ENCODE measurements around the gene UCP3. TPM values are rescaled to one million over a fixed set of nuclear protein-coding genes. Genes with fewer than 3 reads are reported as not detected.

UCP3 gene, protein sequence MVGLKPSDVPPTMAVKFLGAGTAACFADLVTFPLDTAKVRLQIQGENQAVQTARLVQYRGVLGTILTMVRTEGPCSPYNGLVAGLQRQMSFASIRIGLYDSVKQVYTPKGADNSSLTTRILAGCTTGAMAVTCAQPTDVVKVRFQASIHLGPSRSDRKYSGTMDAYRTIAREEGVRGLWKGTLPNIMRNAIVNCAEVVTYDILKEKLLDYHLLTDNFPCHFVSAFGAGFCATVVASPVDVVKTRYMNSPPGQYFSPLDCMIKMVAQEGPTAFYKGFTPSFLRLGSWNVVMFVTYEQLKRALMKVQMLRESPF
- not detected in 2 replicates for total RNA-seq (2014; rRNA removed; shearing (Covaris generic); ENCODE audit: low replicate concordance)

DNA sequence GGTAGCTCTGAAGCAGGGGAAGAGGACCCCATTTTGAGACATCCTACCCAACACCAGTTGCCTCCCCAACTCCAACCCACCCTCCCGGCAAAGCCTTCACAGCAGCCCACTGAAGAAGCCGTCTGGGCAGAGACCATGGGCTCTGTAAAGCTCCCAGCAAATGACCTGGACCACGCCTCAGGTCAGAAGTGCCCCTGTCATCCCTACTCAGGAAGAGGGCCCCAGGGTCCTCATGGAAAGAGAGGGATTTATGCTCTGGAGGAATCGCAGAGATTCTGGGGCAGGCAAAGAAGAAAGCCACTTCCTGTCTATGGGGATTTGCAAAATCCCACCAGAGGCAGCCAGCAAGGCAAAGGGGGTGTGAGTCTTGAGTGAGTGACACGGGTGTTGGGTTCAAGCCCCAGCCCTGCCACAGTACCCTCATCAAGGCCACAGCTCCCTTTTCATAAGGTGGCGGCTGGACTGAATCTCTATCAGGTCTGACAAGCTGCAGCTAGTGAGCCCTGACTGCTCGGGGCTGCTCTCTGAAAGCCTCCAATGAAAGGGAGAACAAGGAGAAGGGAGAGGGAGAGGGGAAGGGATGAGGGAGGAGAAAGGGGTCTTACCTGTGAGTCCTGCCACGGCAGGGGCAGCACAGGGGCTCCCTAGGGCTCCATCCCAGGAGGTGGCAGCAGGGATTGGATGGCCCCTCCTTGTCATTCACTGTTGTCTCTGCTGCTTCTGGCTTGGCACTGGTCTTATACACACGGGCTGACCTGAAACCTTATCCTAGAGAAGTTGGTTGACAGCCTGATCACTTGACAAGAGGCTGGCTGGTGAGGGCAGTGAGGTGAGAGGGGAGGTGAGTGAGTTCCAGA lies at the start of gene UCP3:
Gene UCP3 (minus strand): TSS at position 713 of the 857 bp plus-strand sequence. CDS start 2,043 bp downstream, outside the sequence.
- no peaks in the 10 kb centered on the region for H3K27me3 ChIP-seq
- no peaks in the 10 kb centered on the region for H3K9me3 ChIP-seq
- no peaks in the 10 kb centered on the region for H3K36me3 ChIP-seq
- no peak for DNase-seq
- no peak within 1 kb of the TSS for H3K4me3 ChIP-seq

- H3K9me3 ChIP-seq, result no peaks in the 10 kb centered on the region
- H3K36me3 ChIP-seq, result peaks cover 4% of the 10 kb centered on the region
- no peak for DNase-seq
- H3K27me3 ChIP-seq, result no peaks in the 10 kb centered on the region
- H3K4me3 ChIP-seq, result no peak overlapping the region
Measured at GRCh38 chr11:74057249-74058151, 48.6 kb upstream of the UCP3 start.

DNA sequence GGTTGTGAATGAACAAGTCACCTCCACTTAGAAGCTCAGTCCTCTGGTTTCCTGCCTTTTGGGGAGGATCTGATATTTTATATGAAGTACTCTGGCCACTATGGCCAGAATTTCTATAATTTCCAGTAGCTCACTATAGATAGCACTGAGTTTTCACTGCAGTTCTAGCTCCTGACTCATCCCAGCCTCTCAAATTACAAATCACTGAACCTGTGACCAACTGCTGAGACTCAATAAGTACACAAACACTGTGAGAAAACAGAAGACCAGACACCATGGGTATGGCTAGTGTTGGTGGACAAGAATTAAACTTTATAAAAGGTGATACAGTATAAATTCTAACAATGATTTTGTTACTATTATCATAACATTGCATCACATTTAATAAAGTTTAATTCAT lies 47.1 kb upstream of the UCP3 start:
- DNase-seq, result no peak
- Histone ChIP-seq H3K27me3 (no peaks in the 10 kb centered on the region), H3K9me3 (no peaks in the 10 kb centered on the region), H3K4me3 (no peak overlapping the region), H3K36me3 (peaks cover 4% of the 10 kb centered on the region)

DNA sequence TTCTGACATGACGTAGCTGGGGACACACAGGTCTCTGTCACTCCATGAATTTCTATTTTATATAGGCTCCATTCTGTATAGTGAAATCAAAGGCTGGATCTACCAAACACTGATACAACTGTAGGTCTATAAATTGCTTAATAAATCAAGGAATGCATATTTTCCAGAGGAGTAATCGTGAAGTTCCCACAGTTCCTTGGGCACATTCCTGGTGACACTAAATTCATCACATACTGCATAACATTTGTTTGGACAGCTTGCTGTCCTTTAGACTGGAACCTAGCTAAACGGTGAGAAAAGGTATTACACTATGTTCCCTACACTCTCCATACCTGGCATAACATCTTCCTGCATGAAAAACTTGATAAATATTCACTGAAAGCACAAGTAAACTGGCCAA lies 41.6 kb upstream of the UCP3 start:
- Histone ChIP-seq H3K36me3 (peaks cover 4% of the 10 kb centered on the region; the same call in 1 of the 2 replicates), H3K9me3 (no peaks in the 10 kb centered on the region), H3K4me3 (no peak overlapping the region), H3K27me3 (no peaks in the 10 kb centered on the region)
- DNase-seq, result no peak

DNA sequence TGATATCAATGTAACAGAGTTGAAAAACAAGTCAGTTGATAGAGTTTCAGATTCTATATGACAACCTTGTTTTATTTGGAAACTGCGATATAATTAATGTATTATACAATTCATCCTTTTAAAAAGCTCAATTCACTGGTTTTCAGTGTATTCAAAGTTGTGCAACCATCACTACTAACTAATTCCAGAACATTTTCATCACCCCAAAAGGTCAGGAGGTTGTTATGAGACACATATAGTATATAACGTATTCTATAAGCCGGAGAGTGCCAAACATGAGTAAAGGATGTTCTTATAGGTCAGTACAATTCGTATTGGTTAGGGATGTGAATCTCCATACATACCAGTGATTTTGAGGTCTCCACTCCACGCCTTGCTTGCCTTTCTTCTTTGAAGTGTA lies 40.1 kb upstream of the UCP3 start:
- H3K27me3 ChIP-seq, result no peaks in the 10 kb centered on the region
- H3K4me3 ChIP-seq, result no peak overlapping the region
- H3K9me3 ChIP-seq, result no peaks in the 10 kb centered on the region
- DNase-seq, result no peak
- peaks cover 4% of the 10 kb centered on the region; the same call in 1 of the 2 replicates for H3K36me3 ChIP-seq

DNA sequence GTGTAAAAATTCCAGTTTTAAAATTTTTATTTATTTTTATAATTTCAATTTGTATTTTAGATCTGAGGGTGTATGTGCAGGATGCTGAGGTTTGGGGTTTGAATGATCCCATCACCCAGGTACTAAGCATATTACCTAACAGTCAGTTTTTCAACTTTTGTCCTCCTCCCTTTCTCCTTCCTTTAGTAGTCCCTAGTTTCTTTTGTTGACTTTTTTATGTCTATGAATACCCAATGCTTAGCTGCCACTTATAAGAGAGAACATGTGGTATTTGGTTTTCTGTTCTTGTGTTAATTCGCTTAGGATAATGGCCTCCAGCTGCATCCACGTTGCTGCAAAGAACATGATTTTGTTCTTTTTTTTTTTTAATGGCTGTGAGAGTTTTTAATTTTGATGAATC lies 35.7 kb upstream of the UCP3 start:
- Histone ChIP-seq H3K4me3 (no peak overlapping the region), H3K9me3 (no peaks in the 10 kb centered on the region), H3K36me3 (peaks cover 14% of the 10 kb centered on the region), H3K27me3 (no peaks in the 10 kb centered on the region)
- no peak for DNase-seq

DNA sequence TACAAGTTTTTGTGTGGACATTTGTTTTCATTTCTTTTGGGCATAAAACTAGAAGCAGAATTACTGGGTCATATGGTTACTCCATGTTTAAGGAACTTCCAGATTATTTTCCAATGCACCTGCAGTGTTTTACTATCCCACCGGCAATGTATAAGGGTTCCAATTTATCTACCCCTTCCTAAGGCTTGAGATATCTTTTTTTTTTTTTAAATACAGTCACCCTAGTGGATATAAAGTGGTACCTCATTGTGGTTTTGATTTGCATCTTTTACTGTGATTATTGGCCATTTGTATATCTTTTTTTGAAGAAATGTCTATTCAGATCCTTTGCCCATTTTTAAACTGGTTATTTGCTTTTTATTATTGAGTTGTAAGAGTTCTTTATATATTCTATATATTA lies 34.6 kb upstream of the UCP3 start:
- H3K27me3 ChIP-seq, result no peaks in the 10 kb centered on the region
- no peak for DNase-seq
- no peaks in the 10 kb centered on the region for H3K9me3 ChIP-seq
- peaks cover 21% of the 10 kb centered on the region for H3K36me3 ChIP-seq
- no peak overlapping the region for H3K4me3 ChIP-seq

DNA sequence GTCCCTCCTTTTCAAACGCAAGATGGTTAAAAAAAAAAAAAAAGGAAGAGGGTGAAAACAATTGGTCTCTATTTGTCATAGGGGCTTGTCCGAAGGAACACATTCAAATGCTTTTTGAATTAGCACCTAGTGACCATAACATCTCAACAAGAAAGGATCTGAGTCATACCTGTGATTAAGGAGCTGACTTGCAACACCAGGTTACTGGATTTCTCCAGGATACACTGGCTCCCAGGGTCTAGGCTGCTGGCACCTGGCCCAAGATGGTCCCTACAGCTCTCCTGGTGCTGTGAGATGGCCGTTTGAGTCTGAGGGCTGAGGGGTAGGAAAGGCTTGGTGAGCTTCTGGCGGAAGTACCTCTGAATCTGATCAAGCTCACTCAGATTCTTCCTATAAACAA lies 28.4 kb upstream of the UCP3 start:
- no peak overlapping the region for H3K4me3 ChIP-seq
- peaks cover 31% of the 10 kb centered on the region for H3K36me3 ChIP-seq
- no peaks in the 10 kb centered on the region for H3K27me3 ChIP-seq
- DNase-seq, result no peak
- H3K9me3 ChIP-seq, result no peaks in the 10 kb centered on the region

DNA sequence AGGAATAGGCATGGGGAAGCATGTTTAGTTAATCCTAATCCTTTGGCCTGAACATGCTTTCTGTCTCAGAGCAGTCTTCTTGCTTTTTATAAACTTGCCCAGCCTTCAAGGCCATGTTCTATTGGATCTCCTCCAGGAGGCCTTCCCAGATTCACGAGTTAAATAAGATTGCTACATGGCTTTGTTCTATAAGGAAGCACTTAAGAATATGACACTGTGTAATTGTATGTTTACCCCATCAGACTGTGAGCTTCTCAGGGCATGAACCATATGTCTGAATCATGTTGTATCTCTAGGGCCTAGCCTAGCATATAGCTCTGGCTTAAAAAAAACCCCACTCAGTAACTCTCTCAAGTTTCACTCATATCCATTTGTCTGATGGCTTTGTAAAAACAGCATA lies 26.4 kb upstream of the UCP3 start:
- Histone ChIP-seq H3K36me3 (peaks cover 23% of the 10 kb centered on the region), H3K9me3 (no peaks in the 10 kb centered on the region), H3K4me3 (no peak overlapping the region), H3K27me3 (no peaks in the 10 kb centered on the region)
- no peak for DNase-seq

DNA sequence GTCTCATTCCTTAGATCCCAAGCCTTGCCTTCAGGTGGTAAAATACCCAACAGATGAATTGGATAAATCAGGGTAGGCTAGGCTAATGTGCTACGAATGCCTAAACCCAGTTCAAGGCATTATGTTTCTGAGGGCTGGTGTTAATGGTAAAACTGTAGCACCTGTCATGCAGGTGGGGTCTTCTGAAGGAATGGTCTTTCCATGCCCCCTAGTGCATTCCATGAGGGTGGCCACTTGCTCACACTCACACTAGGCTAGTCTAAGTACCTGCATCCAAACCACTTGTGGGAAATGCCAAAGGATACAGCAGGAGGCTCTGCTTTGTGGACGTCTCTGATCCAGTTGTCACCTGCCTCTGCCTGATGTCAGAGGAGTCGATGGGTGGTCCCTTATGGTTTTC lies 24.2 kb upstream of the UCP3 start:
- Histone ChIP-seq H3K27me3 (no peaks in the 10 kb centered on the region), H3K36me3 (peaks cover 14% of the 10 kb centered on the region), H3K9me3 (no peaks in the 10 kb centered on the region), H3K4me3 (no peak overlapping the region)
- DNase-seq, result no peak

- H3K36me3 ChIP-seq, result peaks cover 11% of the 10 kb centered on the region
- no peaks in the 10 kb centered on the region for H3K27me3 ChIP-seq
- no peak for DNase-seq
- no peaks in the 10 kb centered on the region for H3K9me3 ChIP-seq
- no peak overlapping the region for H3K4me3 ChIP-seq
Measured at GRCh38 chr11:74030723-74031676, 22.1 kb upstream of the UCP3 start.

DNA sequence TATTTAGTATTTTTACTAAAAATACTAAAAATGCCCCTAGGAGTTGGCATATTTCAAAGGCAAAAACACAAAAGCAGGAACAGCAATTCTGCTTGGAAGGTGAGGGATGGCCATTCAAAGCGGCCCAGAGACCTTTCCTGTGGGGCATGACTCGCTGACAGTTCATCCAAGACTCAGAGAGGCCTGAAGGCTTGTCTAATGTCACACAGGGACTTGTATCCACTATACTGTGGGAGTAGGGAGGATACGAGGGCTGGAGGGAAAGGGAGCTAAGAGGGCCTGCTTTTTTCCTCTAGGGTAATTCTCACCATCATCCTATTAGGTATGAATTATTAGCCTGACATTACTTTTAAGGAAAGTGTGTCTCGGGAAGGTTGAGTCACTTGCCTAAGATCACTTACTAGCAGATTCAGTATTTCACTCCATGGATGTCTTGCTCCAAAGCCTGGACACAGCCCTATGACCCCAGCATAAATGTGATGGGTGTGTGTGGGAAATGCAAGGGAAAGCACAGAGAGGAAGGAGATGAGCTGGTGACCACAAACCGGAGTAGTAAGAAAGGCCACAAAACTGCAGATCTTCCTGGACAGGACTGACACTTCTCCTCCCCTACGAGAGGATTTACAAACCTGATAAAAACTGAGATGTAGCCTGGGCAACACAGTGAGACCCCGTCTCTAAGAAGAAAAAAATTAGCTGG lies 16.7 kb upstream of the UCP3 start:
- Histone ChIP-seq H3K36me3 (peaks cover 5% of the 10 kb centered on the region), H3K4me3 (no peak overlapping the region), H3K9me3 (no peaks in the 10 kb centered on the region), H3K27me3 (no peaks in the 10 kb centered on the region)
- no peak for DNase-seq

GRCh38 chr11:74024261-74025029 lies 15.6 kb upstream of the UCP3 start:
- Histone ChIP-seq H3K4me3 (no peak overlapping the region), H3K36me3 (peaks cover 5% of the 10 kb centered on the region), H3K27me3 (no peaks in the 10 kb centered on the region), H3K9me3 (no peaks in the 10 kb centered on the region)
- peak; percentile 48 for DNase-seq

DNA sequence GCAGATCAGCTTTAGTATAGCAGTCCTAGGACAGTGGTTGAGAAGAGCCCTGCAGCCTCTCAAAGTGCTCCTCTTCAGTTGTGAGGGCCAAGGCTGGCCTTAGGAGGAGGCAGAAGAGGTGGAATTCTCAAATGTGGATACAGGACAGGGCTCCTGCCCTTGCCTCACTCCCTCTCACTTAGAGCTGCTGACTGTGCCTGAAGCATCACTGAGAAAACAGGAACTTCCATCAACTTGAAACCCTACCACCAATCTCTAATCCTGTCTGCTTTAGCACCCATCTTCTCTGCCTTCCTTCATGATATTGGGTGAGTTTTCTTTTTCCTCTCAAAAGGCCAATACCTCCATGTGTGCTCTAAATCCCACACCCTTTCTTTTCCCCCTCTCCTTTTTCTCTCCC lies 14.4 kb upstream of the UCP3 start:
- DNase-seq, result no peak
- peaks cover 5% of the 10 kb centered on the region for H3K36me3 ChIP-seq
- H3K27me3 ChIP-seq, result no peaks in the 10 kb centered on the region
- H3K9me3 ChIP-seq, result no peaks in the 10 kb centered on the region
- H3K4me3 ChIP-seq, result no peak overlapping the region

- no peak for DNase-seq
- H3K27me3 ChIP-seq, result no peaks in the 10 kb centered on the region
- peaks cover 5% of the 10 kb centered on the region for H3K36me3 ChIP-seq
- H3K9me3 ChIP-seq, result no peaks in the 10 kb centered on the region
- no peak overlapping the region for H3K4me3 ChIP-seq
Measured at GRCh38 chr11:74022546-74022945, 13.7 kb upstream of the UCP3 start.
